IPS-15b (cell line): ENCODE data around the gene LPCAT3.
A peak's percentile ranks its signal among the peaks of the same experiment; 100 is the strongest.

Experiments used
- H3K27me3 ChIP-seq: one replicate; pipeline ENCODE4 v1.6.1; 2013; ENCODE audit warnings: low read length; ENCODE audit not compliant: control insufficient read depth, insufficient read depth
- H3K36me3 ChIP-seq: one replicate; pipeline ENCODE4 v1.6.1; 2013; ENCODE audit warnings: low read length; ENCODE audit not compliant: control insufficient read depth, insufficient read depth
- H3K4me1 ChIP-seq: one replicate; pipeline ENCODE4 v1.6.1; 2013; ENCODE audit warnings: mild to moderate bottlenecking, low read length; ENCODE audit not compliant: control insufficient read depth, insufficient read depth
- H3K4me3 ChIP-seq: one replicate; pipeline ENCODE4 v1.5.1; 2013; ENCODE audit warnings: low read depth, low read length
- H3K9ac ChIP-seq: one replicate; pipeline ENCODE4 v1.6.1; 2013; ENCODE audit warnings: low read depth, mild to moderate bottlenecking, low read length
- H3K9me3 ChIP-seq: one replicate; pipeline ENCODE4 v1.6.1; 2013; ENCODE audit warnings: mild to moderate bottlenecking, low read length; ENCODE audit not compliant: control insufficient read depth, insufficient read depth

Gene LPCAT3

DNA sequence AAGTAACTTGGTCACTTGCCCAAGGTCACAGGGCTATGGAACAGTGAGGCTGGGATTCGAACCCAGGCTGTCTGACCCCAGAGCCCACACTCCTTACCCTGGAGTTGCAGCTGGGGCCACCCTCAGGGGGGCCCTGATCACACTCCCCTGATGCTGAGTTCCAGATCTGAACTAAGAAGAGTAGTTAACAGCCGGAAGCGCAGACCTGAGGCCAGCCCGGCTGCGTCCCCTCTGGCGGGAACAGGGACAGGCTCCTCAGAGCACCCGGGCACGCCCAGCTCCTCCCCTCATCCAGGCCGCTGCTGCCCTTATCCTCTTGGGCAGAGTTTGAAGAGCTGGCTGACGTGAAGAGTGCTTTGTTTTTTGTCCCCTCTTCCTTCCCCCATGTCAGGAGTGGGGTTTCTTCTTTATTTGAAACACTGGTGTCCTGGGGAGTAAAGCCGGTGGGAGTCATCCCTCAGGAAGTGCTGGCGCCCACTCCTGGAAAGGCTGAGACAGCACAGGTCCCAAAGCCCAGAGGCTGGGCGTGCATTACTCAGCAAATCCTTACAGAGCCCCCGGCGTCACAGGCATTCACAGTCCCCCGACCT, 56.5 kb downstream of the LPCAT3 start:
- Histone ChIP-seq H3K4me3 (peak overlapping the region; percentile 91), H3K36me3 (peaks cover 12% of the 10 kb centered on the region), H3K27me3 (no peaks in the 10 kb centered on the region), H3K9me3 (no peaks in the 10 kb centered on the region), H3K4me1 (peaks cover 14% of the 10 kb centered on the region), H3K9ac (peak overlapping the region; percentile 65)

- H3K36me3 ChIP-seq = peaks cover 9% of the 10 kb centered on the region
- no peaks in the 10 kb centered on the region for H3K9me3 ChIP-seq
- H3K27me3 ChIP-seq = no peaks in the 10 kb centered on the region
- peaks cover 14% of the 10 kb centered on the region for H3K4me1 ChIP-seq
- H3K9ac ChIP-seq = peak overlapping the region; percentile 65
- peak overlapping the region; percentile 91 for H3K4me3 ChIP-seq
Observed at GRCh38 chr12:6961278-6961694, 57.0 kb downstream of the LPCAT3 start.

DNA sequence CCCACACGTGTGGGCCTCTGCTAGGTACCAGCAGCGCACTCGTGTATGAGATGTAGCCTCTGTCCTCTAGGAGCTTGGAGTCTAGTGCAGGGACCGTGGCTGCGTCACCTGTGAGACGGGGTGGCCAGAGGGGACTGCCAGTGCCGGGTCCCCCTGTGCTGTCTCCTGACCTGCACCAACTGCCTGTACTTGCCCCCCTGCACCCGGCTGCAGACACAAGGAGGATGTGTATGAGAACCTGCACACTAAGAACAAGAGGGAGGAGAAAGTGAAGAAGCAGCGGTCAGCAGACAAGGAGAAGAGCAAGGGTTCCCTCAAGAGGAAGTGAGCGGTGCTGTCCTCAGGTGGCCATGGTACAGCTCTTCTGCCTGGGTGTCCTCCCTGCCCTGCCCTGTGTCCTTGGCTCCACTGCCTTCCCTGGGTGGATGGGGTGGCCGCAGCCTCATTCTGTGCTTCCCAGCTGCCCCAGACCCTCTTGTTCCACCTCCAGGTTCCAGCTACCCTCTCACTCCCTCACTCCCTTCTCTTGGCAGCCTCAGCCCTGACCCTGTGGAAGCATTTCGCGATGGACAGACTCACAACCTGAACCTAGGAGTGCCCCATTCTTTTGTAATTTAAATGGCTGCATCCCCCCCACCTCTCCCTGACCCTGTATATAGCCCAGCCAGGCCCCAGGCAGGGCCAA, 57.5 kb downstream of the LPCAT3 start:
- Histone ChIP-seq H3K9ac (peak overlapping the region; percentile 65), H3K4me3 (peak overlapping the region; percentile 18), H3K4me1 (peaks cover 14% of the 10 kb centered on the region), H3K27me3 (no peaks in the 10 kb centered on the region), H3K36me3 (peaks cover 10% of the 10 kb centered on the region), H3K9me3 (no peaks in the 10 kb centered on the region)

GRCh38 chr12:6959805-6960592, 58.3 kb downstream of the LPCAT3 start:
- Histone ChIP-seq H3K4me3 (no peak overlapping the region), H3K27me3 (no peaks in the 10 kb centered on the region), H3K9ac (no peak overlapping the region), H3K9me3 (no peaks in the 10 kb centered on the region), H3K4me1 (peaks cover 14% of the 10 kb centered on the region), H3K36me3 (peaks cover 10% of the 10 kb centered on the region)

DNA sequence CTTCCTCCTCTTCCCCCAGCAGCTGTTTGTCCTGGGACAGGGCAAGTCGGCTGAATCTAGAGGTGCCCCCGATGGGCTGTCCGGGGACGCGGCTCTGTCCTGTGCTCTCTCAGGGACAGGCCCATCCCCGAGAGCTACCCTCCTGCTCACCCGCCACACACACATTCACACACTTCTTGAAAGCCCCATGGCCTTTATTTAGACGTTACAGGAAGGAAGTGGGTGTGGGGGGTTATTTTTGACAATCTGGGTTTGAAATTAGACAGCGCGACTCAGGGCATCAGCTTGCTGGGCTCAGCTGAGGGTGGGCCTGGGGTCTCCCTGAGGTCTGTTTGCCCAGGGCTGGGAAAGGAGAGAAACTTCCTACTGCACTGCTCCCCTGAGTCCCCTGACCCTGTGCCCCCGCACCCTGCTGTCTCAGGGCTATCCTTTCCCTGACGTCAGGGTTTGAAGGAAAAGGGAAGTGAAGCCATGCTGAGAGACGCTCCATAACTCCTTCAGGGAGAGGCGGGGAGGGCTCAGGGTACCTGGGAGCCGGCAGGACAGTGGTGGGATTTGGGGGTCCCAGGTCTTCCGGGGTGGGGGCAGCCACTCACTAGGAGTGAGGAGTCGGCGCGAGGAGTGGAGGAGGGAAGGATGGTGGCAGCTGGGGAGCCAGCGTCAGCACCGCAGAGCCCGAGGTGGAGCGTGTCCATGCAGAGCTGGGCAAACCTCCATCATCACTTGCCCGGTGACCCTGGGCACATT, 59.0 kb downstream of the LPCAT3 start:
- H3K27me3 ChIP-seq = no peaks in the 10 kb centered on the region
- H3K4me1 ChIP-seq = peaks cover 14% of the 10 kb centered on the region
- H3K9ac ChIP-seq = no peak overlapping the region
- H3K9me3 ChIP-seq = no peaks in the 10 kb centered on the region
- H3K36me3 ChIP-seq = peaks cover 15% of the 10 kb centered on the region
- no peak overlapping the region for H3K4me3 ChIP-seq

DNA sequence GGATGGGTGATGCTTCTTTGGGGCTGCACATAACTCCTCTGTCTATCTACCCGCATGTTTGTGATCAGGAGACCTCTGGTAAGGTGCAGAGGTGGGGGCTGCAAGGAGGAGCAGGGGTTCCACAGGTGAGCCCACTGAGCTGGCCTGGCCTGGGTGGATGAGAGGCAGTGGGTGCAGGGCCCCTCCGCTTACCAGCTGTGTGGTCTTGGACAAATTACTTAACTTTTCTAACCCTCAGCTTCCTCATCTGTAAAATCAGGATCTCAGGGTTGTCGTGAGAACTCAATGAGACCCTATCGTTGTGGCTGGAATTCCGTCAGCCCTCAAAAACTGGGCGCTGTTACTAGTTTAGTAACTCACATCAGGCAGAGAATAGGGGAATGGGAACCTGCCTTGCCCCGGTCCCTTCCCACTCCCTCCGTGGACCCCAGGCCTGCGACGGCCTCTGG, 59.6 kb downstream of the LPCAT3 start:
- H3K4me3 ChIP-seq = no peak overlapping the region
- no peaks in the 10 kb centered on the region for H3K27me3 ChIP-seq
- peaks cover 11% of the 10 kb centered on the region for H3K4me1 ChIP-seq
- H3K36me3 ChIP-seq = peaks cover 15% of the 10 kb centered on the region
- H3K9ac ChIP-seq = no peak overlapping the region
- H3K9me3 ChIP-seq = no peaks in the 10 kb centered on the region

DNA sequence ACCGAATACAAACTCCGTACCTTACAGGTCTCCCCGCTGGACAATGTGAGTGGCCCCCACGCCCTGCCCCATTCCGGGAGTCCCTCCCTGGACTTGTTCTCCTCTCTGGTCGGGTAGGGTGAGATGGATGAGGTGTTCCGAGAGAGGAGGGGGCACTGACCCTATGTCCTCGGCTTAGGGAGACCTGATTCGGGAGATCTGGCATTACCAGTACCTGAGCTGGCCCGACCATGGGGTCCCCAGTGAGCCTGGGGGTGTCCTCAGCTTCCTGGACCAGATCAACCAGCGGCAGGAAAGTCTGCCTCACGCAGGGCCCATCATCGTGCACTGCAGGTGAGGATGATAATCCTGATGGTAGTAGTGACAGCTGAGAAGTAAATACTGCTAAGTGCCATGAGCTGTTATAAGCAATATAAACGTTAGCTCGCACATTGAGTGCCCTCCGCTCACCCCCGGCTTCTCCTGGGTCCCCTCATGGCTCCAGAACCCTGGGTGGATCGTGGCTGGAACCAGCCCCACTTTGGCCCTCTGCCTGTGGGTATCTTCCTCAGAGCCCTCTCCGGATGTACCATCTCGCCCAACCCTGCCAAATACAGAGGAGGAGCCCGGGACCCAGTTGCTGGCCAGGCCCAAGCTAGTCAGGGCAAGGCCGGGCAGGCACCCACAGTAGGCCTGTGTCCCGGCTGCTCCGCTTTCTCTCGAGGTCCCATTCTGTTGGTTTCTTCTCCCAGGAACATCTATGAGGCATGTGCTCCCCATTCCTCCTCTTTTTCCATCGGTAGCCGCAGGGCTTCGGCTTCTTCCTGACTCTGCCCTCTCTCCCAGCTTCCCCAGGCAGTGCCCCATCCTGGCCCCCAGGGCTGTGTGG, 60.3 kb downstream of the LPCAT3 start:
- Histone ChIP-seq H3K9ac (no peak overlapping the region), H3K27me3 (no peaks in the 10 kb centered on the region), H3K36me3 (peaks cover 15% of the 10 kb centered on the region), H3K9me3 (no peaks in the 10 kb centered on the region), H3K4me3 (no peak overlapping the region), H3K4me1 (peaks cover 11% of the 10 kb centered on the region)

GRCh38 chr12:6957151-6957701, 61.0 kb downstream of the LPCAT3 start:
- no peak overlapping the region for H3K4me3 ChIP-seq

DNA sequence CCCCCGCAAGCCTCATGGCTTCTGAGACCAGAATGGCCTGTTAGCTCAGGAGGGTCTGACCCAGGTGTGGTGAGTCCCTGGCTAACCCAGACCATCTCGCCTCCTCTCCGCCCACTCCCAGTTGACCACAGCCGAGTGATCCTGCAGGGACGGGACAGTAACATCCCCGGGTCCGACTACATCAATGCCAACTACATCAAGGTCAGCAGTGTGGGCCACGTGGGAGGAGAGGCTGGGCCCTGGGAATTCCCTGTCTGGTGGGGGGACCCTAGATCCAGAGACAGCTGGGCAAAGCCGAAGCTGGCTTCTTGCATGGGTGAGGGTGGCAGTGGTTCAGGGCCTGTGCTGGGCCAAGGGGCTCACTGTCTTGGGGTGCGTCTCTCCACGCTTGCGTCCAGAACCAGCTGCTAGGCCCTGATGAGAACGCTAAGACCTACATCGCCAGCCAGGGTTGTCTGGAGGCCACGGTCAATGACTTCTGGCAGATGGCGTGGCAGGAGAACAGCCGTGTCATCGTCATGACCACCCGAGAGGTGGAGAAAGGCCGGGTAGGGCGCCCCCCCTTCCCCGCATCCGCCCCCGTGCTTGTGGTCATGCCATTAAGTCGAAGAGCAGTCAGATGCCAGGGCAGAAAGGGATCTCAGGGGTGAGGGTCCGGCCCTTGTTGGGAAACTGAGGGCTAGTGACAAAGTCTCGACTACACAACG, 62.1 kb downstream of the LPCAT3 start:
- no peak overlapping the region for H3K9ac ChIP-seq
- H3K27me3 ChIP-seq = no peaks in the 10 kb centered on the region
- peaks cover 18% of the 10 kb centered on the region for H3K36me3 ChIP-seq
- H3K4me1 ChIP-seq = peaks cover 7% of the 10 kb centered on the region
- H3K4me3 ChIP-seq = no peak overlapping the region
- no peaks in the 10 kb centered on the region for H3K9me3 ChIP-seq

More at GRCh38 chr12:6957151-6957701, 61.0 kb downstream of the LPCAT3 start:
- Histone ChIP-seq H3K9ac (no peak overlapping the region), H3K36me3 (peaks cover 15% of the 10 kb centered on the region), H3K27me3 (no peaks in the 10 kb centered on the region), H3K4me1 (peaks cover 11% of the 10 kb centered on the region), H3K9me3 (no peaks in the 10 kb centered on the region)
